Measurements from ENCODE around the gene MMD. TPM values are rescaled to one million over a fixed set of nuclear protein-coding genes. Genes with fewer than 3 reads are reported as not detected.
"Not testable (repeated sequence)": the region's sequence is repeated elsewhere in the genome, so short reads cannot be mapped to it uniquely, and the experiment has no call there.

Gene MMD
- 126 TPM for polyA plus RNA-seq (2013, experiment 1 of 2)
- 132 TPM for polyA plus RNA-seq (2013, experiment 2 of 2)

DNA sequence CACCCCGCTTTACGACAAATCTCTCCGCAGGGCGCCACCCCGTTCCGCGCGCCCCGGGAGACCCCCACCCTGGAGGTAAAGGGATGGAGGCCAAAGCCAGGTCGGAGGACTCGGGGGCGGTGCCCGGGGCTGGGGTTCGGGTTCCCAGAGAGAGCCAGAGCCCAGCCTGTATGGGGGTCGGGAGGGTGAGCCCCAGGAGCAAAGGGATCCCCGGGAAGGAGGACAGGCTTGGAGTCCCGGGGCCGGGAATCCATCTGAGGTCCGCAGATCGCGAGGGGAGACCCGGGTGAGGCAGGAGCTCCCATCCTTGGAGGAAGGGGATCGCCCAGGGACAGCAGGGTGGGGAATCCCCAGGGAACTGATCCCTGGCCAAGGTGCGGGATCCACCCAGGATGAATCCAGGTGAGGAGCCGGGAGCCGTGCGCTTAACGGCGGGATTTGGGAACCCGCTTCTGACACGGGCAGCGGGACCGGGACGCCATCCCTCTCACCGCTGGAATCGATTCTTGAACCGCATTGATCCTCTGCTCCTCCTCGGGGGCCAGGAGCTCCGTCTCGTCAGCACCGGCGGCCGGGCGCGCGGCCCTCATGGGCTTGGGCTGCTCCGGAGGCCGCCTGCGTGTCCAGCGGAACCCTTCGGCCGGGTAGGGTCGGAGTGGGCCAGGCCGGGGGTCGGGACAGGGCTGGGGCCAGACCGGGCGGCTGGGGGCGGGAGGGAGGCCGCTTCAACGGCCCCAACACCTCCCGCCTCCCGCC, at the start of gene MMD:
Gene MMD, minus strand, starts transcription at position 657 of the 756 bp plus-strand sequence. Its CDS starts 140 bp downstream, at position 517.
- Histone ChIP-seq H3K79me1 (replicated peaks; ENCODE audit: low read length, poor library complexity, severe bottlenecking) (peaks cover 23% of the 10 kb centered on the region), H2BK15ac (ENCODE audit: low read depth, poor library complexity, severe bottlenecking) (peak within 1 kb of the TSS; percentile 89), H2BK12ac (ENCODE audit: low read length in 2 of 2) (peak within 1 kb of the TSS; percentile 34 to 96), H3K27me3 (ENCODE audit: control insufficient read depth in 1 of 2, insufficient read depth in 1 of 2, low read length in 2 of 2) (peaks cover 0 to 5% of the 10 kb centered on the region in 2 experiments), H3K4me3 (ENCODE audit: insufficient read depth in 1 of 2, low read depth in 1 of 2, low read length in 2 of 2) (peak within 1 kb of the TSS; percentile 91), H2BK5ac (ENCODE audit: low read depth, low read length, poor library complexity, severe bottlenecking) (no peak within 1 kb of the TSS), H3K18ac (ENCODE audit: low read depth in 1 of 2, low read length in 2 of 2) (peak within 1 kb of the TSS; percentile 86 to 99), H3K23ac (ENCODE audit: low read length in 2 of 2) (peak within 1 kb of the TSS; percentile 37 to 98), H3K9me3 (ENCODE audit: control insufficient read depth, low read length) (no peaks in the 10 kb centered on the region), H2AK5ac (ENCODE audit: low read length, severe bottlenecking) (no peak within 1 kb of the TSS), H3K4me2 (ENCODE audit: low read length, poor library complexity, severe bottlenecking) (peak within 1 kb of the TSS; percentile 97), H2AFZ (ENCODE audit: low read depth, low read length) (peak within 1 kb of the TSS; percentile 75), H3K4me1 (ENCODE audit: control insufficient read depth, insufficient read depth, low read depth, low read length) (peaks cover 9% of the 10 kb centered on the region), H3K4ac (ENCODE audit: low read depth in 1 of 2, low read length in 2 of 2) (peak within 1 kb of the TSS; percentile 96 to 97), H3K9ac (ENCODE audit: low read length) (peak within 1 kb of the TSS; percentile 94), H3K27ac (ENCODE audit: low read length, poor library complexity, severe bottlenecking) (no peak within 1 kb of the TSS), H3K14ac (ENCODE audit: low read length in 2 of 2) (peak within 1 kb of the TSS in 1 of 2 experiments; percentile 98), H2BK120ac (ENCODE audit: low read depth, low read length) (peak within 1 kb of the TSS; percentile 95), H3K36me3 (ENCODE audit: control insufficient read depth in 1 of 2, insufficient read depth in 2 of 2, low read depth in 1 of 2, low read length in 2 of 2) (no peaks in the 10 kb centered on the region), H4K8ac (ENCODE audit: low read length) (peak within 1 kb of the TSS; percentile 89), H4K91ac (ENCODE audit: low read length) (peak within 1 kb of the TSS; percentile 93)
- WGBS = under 1% methylated on average over 46 of the region's 62 CpGs
- DNase-seq = no peak

- Histone ChIP-seq H4K91ac (ENCODE audit: low read length) (no peak overlapping the region), H3K4ac (ENCODE audit: low read depth in 1 of 2, low read length in 2 of 2) (no peak overlapping the region), H3K14ac (ENCODE audit: low read length in 2 of 2) (no peak overlapping the region), H2BK12ac (ENCODE audit: low read length in 2 of 2) (peak overlapping the region in 1 of 2 experiments; percentile 57), H3K27me3 (ENCODE audit: control insufficient read depth in 1 of 2, insufficient read depth in 1 of 2, low read length in 2 of 2) (no peaks in the 10 kb centered on the region), H4K8ac (ENCODE audit: low read length) (no peak overlapping the region), H3K18ac (ENCODE audit: low read depth in 1 of 2, low read length in 2 of 2) (no peak overlapping the region), H3K9me3 (ENCODE audit: control insufficient read depth, low read length) (no peaks in the 10 kb centered on the region), H3K79me1 (replicated peaks; ENCODE audit: low read length, poor library complexity, severe bottlenecking) (no peaks in the 10 kb centered on the region), H3K4me1 (ENCODE audit: control insufficient read depth, insufficient read depth, low read depth, low read length) (no peaks in the 10 kb centered on the region), H3K4me2 (ENCODE audit: low read length, poor library complexity, severe bottlenecking) (no peak overlapping the region), H2BK120ac (ENCODE audit: low read depth, low read length) (no peak overlapping the region), H2BK15ac (ENCODE audit: low read depth, poor library complexity, severe bottlenecking) (no peak overlapping the region), H3K9ac (ENCODE audit: low read length) (no peak overlapping the region), H2BK5ac (ENCODE audit: low read depth, low read length, poor library complexity, severe bottlenecking) (no peak overlapping the region), H3K36me3 (ENCODE audit: control insufficient read depth in 1 of 2, insufficient read depth in 2 of 2, low read depth in 1 of 2, low read length in 2 of 2) (no peaks in the 10 kb centered on the region), H3K4me3 (ENCODE audit: insufficient read depth in 1 of 2, low read depth in 1 of 2, low read length in 2 of 2) (no peak overlapping the region), H2AFZ (ENCODE audit: low read depth, low read length) (no peak overlapping the region), H2AK5ac (ENCODE audit: low read length, severe bottlenecking) (no peak overlapping the region), H3K27ac (ENCODE audit: low read length, poor library complexity, severe bottlenecking) (no peak overlapping the region), H3K23ac (ENCODE audit: low read length in 2 of 2) (no peak overlapping the region)
- no peak for DNase-seq
- 63% methylated on average over 7 of the region's 7 CpGs for WGBS
These were observed 45.0 kb upstream of the MMD start for GRCh38 chr17:55466671-55467070.

GRCh38 chr17:55465771-55466170, 44.1 kb upstream of the MMD start:
- not testable (repeated sequence) for H3K9ac ChIP-seq (ENCODE audit: low read length); H2BK15ac ChIP-seq (ENCODE audit: low read depth, poor library complexity, severe bottlenecking); H4K8ac ChIP-seq (ENCODE audit: low read length); DNase-seq; H3K9me3 ChIP-seq (ENCODE audit: control insufficient read depth, low read length); H3K14ac ChIP-seq (ENCODE audit: low read length in 2 of 2); H2BK12ac ChIP-seq (ENCODE audit: low read length in 2 of 2); H3K27ac ChIP-seq (ENCODE audit: low read length, poor library complexity, severe bottlenecking); H4K91ac ChIP-seq (ENCODE audit: low read length); H2BK120ac ChIP-seq (ENCODE audit: low read depth, low read length); H2AK5ac ChIP-seq (ENCODE audit: low read length, severe bottlenecking); H2AFZ ChIP-seq (ENCODE audit: low read depth, low read length); H3K4ac ChIP-seq (ENCODE audit: low read depth in 1 of 2, low read length in 2 of 2); H3K4me3 ChIP-seq (ENCODE audit: insufficient read depth in 1 of 2, low read depth in 1 of 2, low read length in 2 of 2); H3K79me1 ChIP-seq (replicated peaks; ENCODE audit: low read length, poor library complexity, severe bottlenecking); H3K4me2 ChIP-seq (ENCODE audit: low read length, poor library complexity, severe bottlenecking); H2BK5ac ChIP-seq (ENCODE audit: low read depth, low read length, poor library complexity, severe bottlenecking); H3K23ac ChIP-seq (ENCODE audit: low read length in 2 of 2); H3K27me3 ChIP-seq (ENCODE audit: control insufficient read depth in 1 of 2, insufficient read depth in 1 of 2, low read length in 2 of 2); H3K36me3 ChIP-seq (ENCODE audit: control insufficient read depth in 1 of 2, insufficient read depth in 2 of 2, low read depth in 1 of 2, low read length in 2 of 2); H3K4me1 ChIP-seq (ENCODE audit: control insufficient read depth, insufficient read depth, low read depth, low read length)
- H3K18ac ChIP-seq (ENCODE audit: low read depth in 1 of 2, low read length in 2 of 2) = peak overlapping the region in 1 of 2 experiments; percentile 29
- WGBS = 100% methylated on average over 3 of the region's 4 CpGs

DNA sequence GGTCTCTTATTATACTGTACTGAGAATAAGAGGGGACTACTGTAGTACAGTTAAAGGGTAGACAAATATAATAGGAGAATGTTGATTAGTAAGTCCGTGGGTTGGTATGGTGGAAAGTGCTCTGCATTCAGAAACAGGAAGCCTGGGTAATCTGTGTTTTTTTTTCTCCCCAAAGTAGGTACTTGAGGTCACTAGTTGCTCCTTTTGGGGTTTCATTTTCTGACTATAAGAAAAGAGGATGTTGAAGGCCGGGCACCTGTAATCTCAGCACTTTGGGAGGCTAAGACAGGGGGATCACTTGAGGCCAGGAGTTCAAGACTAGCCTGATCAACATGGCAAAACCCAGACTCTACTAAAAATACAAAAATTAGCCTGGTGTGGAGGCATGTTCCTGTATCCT, 42.0 kb upstream of the MMD start:
- Histone ChIP-seq H2BK15ac (ENCODE audit: low read depth, poor library complexity, severe bottlenecking) (no peak overlapping the region), H2BK120ac (ENCODE audit: low read depth, low read length) (no peak overlapping the region), H4K91ac (ENCODE audit: low read length) (no peak overlapping the region), H3K79me1 (replicated peaks; ENCODE audit: low read length, poor library complexity, severe bottlenecking) (no peaks in the 10 kb centered on the region), H3K27me3 (ENCODE audit: control insufficient read depth in 1 of 2, insufficient read depth in 1 of 2, low read length in 2 of 2) (no peaks in the 10 kb centered on the region), H3K23ac (ENCODE audit: low read length in 2 of 2) (no peak overlapping the region), H2BK12ac (ENCODE audit: low read length in 2 of 2) (no peak overlapping the region), H3K9me3 (ENCODE audit: control insufficient read depth, low read length) (no peaks in the 10 kb centered on the region), H3K4ac (ENCODE audit: low read depth in 1 of 2, low read length in 2 of 2) (no peak overlapping the region), H2AK5ac (ENCODE audit: low read length, severe bottlenecking) (no peak overlapping the region), H4K8ac (ENCODE audit: low read length) (no peak overlapping the region), H3K4me1 (ENCODE audit: control insufficient read depth, insufficient read depth, low read depth, low read length) (peaks cover 4% of the 10 kb centered on the region), H3K27ac (ENCODE audit: low read length, poor library complexity, severe bottlenecking) (no peak overlapping the region), H3K4me3 (ENCODE audit: insufficient read depth in 1 of 2, low read depth in 1 of 2, low read length in 2 of 2) (no peak overlapping the region), H3K14ac (ENCODE audit: low read length in 2 of 2) (no peak overlapping the region), H3K4me2 (ENCODE audit: low read length, poor library complexity, severe bottlenecking) (no peak overlapping the region), H2BK5ac (ENCODE audit: low read depth, low read length, poor library complexity, severe bottlenecking) (no peak overlapping the region), H3K18ac (ENCODE audit: low read depth in 1 of 2, low read length in 2 of 2) (no peak overlapping the region), H3K9ac (ENCODE audit: low read length) (no peak overlapping the region), H3K36me3 (ENCODE audit: control insufficient read depth in 1 of 2, insufficient read depth in 2 of 2, low read depth in 1 of 2, low read length in 2 of 2) (no peaks in the 10 kb centered on the region), H2AFZ (ENCODE audit: low read depth, low read length) (no peak overlapping the region)
- 89% methylated on average over 2 of the region's 2 CpGs for WGBS
- no peak for DNase-seq

Measured in mesenchymal stem cell (in vitro differentiated cells and primary cell).